Cortex of kidney (tissue), 1 donor: ENCODE results near the gene ENOSF1.
"Not testable (repeated sequence)": the region's sequence is repeated elsewhere in the genome, so short reads cannot be mapped to it uniquely, and the experiment has no call there.

Source experiments
- DNase-seq: peaks from one replicate; lab custom pipeline; 2025; lab: John Stamatoyannopoulos, UW

ENOSF1 gene

GRCh38 chr18:706405-706804 is 6.0 kb downstream of the ENOSF1 start:
- DNase-seq: no peak

GRCh38 chr18:703213-703967 is 9.0 kb downstream of the ENOSF1 start:
- DNase-seq: no peak

- no peak for DNase-seq
Observed at GRCh38 chr18:697800-698199, 14.6 kb downstream of the ENOSF1 start.

- no peak for DNase-seq
Observed at GRCh38 chr18:697012-697411, 15.4 kb downstream of the ENOSF1 start.

- DNase-seq: no peak
Observed at GRCh38 chr18:693466-694187, 18.8 kb downstream of the ENOSF1 start.

GRCh38 chr18:692824-693223 is 19.6 kb downstream of the ENOSF1 start:
- no peak for DNase-seq

GRCh38 chr18:688323-688722 is 24.1 kb downstream of the ENOSF1 start:
- DNase-seq: no peak

GRCh38 chr18:686339-687111 is 25.9 kb downstream of the ENOSF1 start:
- no peak for DNase-seq

- no peak for DNase-seq
Observed at GRCh38 chr18:685438-685837, 27.0 kb downstream of the ENOSF1 start.

- DNase-seq: no peak
Observed at GRCh38 chr18:683531-683930, 28.9 kb downstream of the ENOSF1 start.

GRCh38 chr18:682833-683232 is 29.6 kb downstream of the ENOSF1 start:
- DNase-seq: no peak

GRCh38 chr18:682416-682815 is 30.0 kb downstream of the ENOSF1 start:
- DNase-seq: not testable (repeated sequence)

GRCh38 chr18:681985-682384 is 30.4 kb downstream of the ENOSF1 start:
- DNase-seq: no peak

- DNase-seq: no peak
Observed at GRCh38 chr18:680392-680791, 32.0 kb downstream of the ENOSF1 start.

GRCh38 chr18:679516-679915 is 32.9 kb downstream of the ENOSF1 start:
- no peak for DNase-seq

GRCh38 chr18:678482-679182 is 33.8 kb downstream of the ENOSF1 start:
- DNase-seq: no peak

GRCh38 chr18:677951-678381 is 34.5 kb downstream of the ENOSF1 start:
- DNase-seq: no peak

GRCh38 chr18:677145-677544 is 35.3 kb downstream of the ENOSF1 start:
- DNase-seq: no peak

GRCh38 chr18:676736-677135 is 35.7 kb downstream of the ENOSF1 start:
- no peak for DNase-seq

- DNase-seq: no peak
Observed at GRCh38 chr18:676069-676468, 36.4 kb downstream of the ENOSF1 start.

- DNase-seq: no peak
Observed at GRCh38 chr18:675307-675706, 37.1 kb downstream of the ENOSF1 start.

- DNase-seq: no peak
Observed at GRCh38 chr18:673769-674168, 38.7 kb downstream of the ENOSF1 start.
